ENCODE measurements around the gene SCAPER.

The SCAPER gene

DNA sequence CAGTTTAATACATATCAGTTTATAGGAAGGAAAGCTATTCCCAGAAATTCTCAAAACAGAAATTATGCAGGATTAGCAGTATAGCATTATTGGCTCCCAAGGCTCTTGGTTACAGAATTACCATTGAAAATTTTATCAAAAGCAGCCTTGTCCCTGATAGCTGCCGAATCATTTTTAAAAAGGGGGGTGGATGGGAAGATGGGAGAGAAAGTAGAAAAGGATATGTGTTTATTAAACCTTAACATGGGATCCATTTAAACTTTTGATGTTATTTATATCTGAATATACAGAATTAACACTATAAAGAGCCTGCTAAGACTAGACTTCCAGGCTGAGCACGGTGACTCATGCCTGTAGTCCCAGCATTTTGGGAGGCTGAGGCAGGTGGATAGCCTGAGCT is 37.2 kb upstream of the SCAPER start:
- ChIA-PET POLR2A (interaction anchor here (0.7 to 4.1 kb wide), 2 partner anchors 11 to 29 kb away, joined by 3 to 20 read pairs; partner anchors contain the start of gene RCN2), CTCF (interaction anchor here (1.0 kb wide), 1 partner anchor 31 kb away, joined by 6 read pairs; no protein-coding TSS in a partner anchor)
- no peak for TF ChIP-seq FOXM1 (IDR thresholded peaks at IDR 0.05; ENCODE audit: borderline replicate concordance)
- no peak for TF ChIP-seq ZNF384 (IDR thresholded peaks at IDR 0.05)
- no peak for TF ChIP-seq TARDBP (IDR thresholded peaks at IDR 0.05)
- DNase-seq (ENCODE audit: extremely low spot score), result no peak

DNA sequence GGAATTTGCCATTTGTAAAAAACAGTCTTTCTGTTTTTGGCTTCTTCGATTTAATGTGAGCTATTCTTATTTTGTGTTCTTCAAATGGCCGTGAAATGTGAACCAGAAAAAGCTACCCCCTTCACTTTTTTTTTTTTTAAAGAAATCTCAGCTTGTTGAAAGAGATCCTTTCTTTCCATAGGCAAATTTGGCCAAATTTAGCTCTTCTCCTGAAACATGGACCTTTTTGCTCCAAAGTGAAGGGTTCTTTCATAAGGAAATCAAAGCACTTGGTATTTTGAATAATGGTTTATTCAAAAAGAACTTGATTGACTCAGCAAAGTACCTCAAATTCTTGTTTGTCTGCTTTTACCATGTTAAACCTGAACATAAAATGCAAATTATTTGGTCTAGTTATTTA is 36.5 kb upstream of the SCAPER start:
- no peak for DNase-seq (ENCODE audit: extremely low spot score)
- ChIA-PET POLR2A (interaction anchor here (0.7 to 4.1 kb wide), 2 partner anchors 11 to 29 kb away, joined by 3 to 20 read pairs; partner anchors contain the start of gene RCN2), CTCF (interaction anchor here (0.6 to 1.5 kb wide), 6 partner anchors 9 to 602 kb away, joined by 3 to 6 read pairs (median 4); no protein-coding TSS in a partner anchor)
- TF ChIP-seq CTBP1 (IDR thresholded peaks at IDR 0.05; ENCODE audit: borderline replicate concordance) (no peak), SUZ12 (IDR thresholded peaks at IDR 0.05) (no peak), ARNT (IDR thresholded peaks at IDR 0.05) (no peak), LEF1 (IDR thresholded peaks at IDR 0.05; ENCODE audit: borderline replicate concordance) (no peak), HDGF (IDR thresholded peaks at IDR 0.05; ENCODE audit: borderline replicate concordance) (no peak), BHLHE40 (IDR thresholded peaks at IDR 0.05; ENCODE audit: borderline replicate concordance) (no peak), ELF4 (IDR thresholded peaks at IDR 0.05) (no peak), FOXM1 (IDR thresholded peaks at IDR 0.05; ENCODE audit: borderline replicate concordance) (no peak), NFRKB (IDR thresholded peaks at IDR 0.05) (no peak), TARDBP (IDR thresholded peaks at IDR 0.05) (no peak), SP1 (IDR thresholded peaks at IDR 0.05) (no peak), L3MBTL2 (conservative IDR thresholded peaks at IDR 0.05) (no peak), FOXA1 (IDR thresholded peaks at IDR 0.05) (no peak), FOXK2 (IDR thresholded peaks at IDR 0.05) (no peak), ZNF384 (IDR thresholded peaks at IDR 0.05) (no peak)
- TF ChIP-seq, protein P1, sequence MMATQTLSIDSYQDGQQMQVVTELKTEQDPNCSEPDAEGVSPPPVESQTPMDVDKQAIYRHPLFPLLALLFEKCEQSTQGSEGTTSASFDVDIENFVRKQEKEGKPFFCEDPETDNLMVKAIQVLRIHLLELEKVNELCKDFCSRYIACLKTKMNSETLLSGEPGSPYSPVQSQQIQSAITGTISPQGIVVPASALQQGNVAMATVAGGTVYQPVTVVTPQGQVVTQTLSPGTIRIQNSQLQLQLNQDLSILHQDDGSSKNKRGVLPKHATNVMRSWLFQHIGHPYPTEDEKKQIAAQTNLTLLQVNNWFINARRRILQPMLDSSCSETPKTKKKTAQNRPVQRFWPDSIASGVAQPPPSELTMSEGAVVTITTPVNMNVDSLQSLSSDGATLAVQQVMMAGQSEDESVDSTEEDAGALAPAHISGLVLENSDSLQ (IDR thresholded peaks at IDR 0.05), result no peak

DNA sequence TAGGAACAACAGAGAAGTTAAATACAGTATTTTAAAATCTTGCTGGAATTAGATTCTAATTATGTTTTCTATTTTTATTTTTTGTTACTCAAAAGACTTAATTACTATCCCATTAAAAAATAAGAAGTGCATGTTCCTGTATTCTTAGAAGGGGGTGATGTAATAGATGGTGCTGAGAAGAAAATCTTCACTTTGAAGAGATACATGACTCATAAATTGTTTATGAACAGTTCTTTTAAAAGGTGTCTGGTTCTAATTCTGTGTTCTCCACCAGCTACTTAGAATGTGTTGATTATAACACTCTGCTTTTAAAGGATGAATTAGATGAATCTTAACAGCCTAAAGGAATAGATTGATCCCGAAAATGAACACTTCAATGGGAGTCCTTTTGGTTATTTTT is 34.6 kb upstream of the SCAPER start:
- DNase-seq (ENCODE audit: extremely low spot score), result no peak
- TF ChIP-seq FOXM1 (IDR thresholded peaks at IDR 0.05; ENCODE audit: borderline replicate concordance), result no peak
- TF ChIP-seq SUZ12 (IDR thresholded peaks at IDR 0.05), result no peak
- no peak for TF ChIP-seq LEF1 (IDR thresholded peaks at IDR 0.05; ENCODE audit: borderline replicate concordance)
- TF ChIP-seq BHLHE40 (IDR thresholded peaks at IDR 0.05; ENCODE audit: borderline replicate concordance), result no peak
- no peak for TF ChIP-seq FOXK2 (IDR thresholded peaks at IDR 0.05)
- ChIA-PET CTCF (interaction anchor here (0.6 to 0.8 kb wide), 2 partner anchors 11 to 31 kb away, joined by 3 read pairs; no protein-coding TSS in a partner anchor), POLR2A (interaction anchor here (0.7 kb wide), 1 partner anchor 9 kb away, joined by 4 read pairs; the partner anchor contains the start of gene RCN2)

DNA sequence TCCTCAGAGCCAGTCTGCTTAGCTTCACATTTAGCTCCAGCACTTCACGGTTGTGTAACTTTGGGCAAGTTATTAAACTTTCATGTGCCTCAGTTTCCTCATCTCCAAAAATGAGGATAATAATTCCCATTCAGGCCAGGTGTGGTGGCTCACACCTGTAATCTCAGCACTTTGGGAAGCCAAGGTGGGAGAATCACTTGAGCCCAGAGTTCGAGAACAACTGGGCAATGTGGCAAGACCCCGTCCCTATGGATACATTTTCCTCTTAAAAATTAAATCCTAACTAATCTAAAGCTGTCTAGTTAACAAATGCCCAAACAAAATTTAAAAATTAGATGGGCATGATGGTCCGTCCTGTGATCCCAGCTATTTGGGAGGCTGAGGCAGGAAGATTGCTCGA is 33.6 kb upstream of the SCAPER start:
- CTCF ChIA-PET, result no interaction called here
- TF ChIP-seq CTBP1 (IDR thresholded peaks at IDR 0.05; ENCODE audit: borderline replicate concordance) (no peak), L3MBTL2 (conservative IDR thresholded peaks at IDR 0.05) (no peak), FOXK2 (IDR thresholded peaks at IDR 0.05) (no peak), ELF4 (IDR thresholded peaks at IDR 0.05) (no peak), SUZ12 (IDR thresholded peaks at IDR 0.05) (no peak), HDGF (IDR thresholded peaks at IDR 0.05; ENCODE audit: borderline replicate concordance) (no peak)
- TF ChIP-seq, protein P1 (IDR thresholded peaks at IDR 0.05), result no peak
- DNase-seq (ENCODE audit: extremely low spot score), result no peak
- POLR2A ChIA-PET, result no interaction called here

DNA sequence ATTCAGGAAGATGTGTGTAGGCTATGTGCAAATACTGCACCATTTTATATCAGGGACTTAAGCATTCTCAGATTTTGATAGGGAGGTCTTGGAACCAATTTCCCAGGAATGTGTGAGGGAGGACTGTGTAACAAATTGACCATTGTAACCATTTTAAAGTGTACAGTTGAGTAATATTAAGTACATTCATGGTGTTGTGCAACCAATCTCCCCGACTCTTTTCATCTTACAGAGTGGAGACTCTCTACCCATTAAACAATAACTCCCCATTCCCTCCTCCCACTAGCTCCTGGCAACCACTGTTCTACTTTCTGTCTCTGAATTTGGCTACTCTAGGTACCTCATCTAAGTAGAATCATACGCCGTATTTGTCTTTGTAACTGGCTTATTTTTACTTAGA is 31.5 kb upstream of the SCAPER start:
- POLR2A ChIA-PET, result no interaction called here
- DNase-seq (ENCODE audit: extremely low spot score), result no peak
- TF ChIP-seq ELF4 (IDR thresholded peaks at IDR 0.05) (no peak), FOXM1 (IDR thresholded peaks at IDR 0.05; ENCODE audit: borderline replicate concordance) (no peak), FOXA1 (IDR thresholded peaks at IDR 0.05) (no peak), FOXK2 (IDR thresholded peaks at IDR 0.05) (no peak), BHLHE40 (IDR thresholded peaks at IDR 0.05; ENCODE audit: borderline replicate concordance) (no peak), SP1 (IDR thresholded peaks at IDR 0.05) (no peak), ARNT (IDR thresholded peaks at IDR 0.05) (no peak), HDGF (IDR thresholded peaks at IDR 0.05; ENCODE audit: borderline replicate concordance) (no peak), ZNF384 (IDR thresholded peaks at IDR 0.05) (no peak), SUZ12 (IDR thresholded peaks at IDR 0.05) (no peak), NFRKB (IDR thresholded peaks at IDR 0.05) (no peak), CTBP1 (IDR thresholded peaks at IDR 0.05; ENCODE audit: borderline replicate concordance) (no peak), L3MBTL2 (conservative IDR thresholded peaks at IDR 0.05) (no peak), LEF1 (IDR thresholded peaks at IDR 0.05; ENCODE audit: borderline replicate concordance) (no peak), TARDBP (IDR thresholded peaks at IDR 0.05) (no peak)
- TF ChIP-seq, protein P1 (IDR thresholded peaks at IDR 0.05), result no peak
- CTCF ChIA-PET, result no interaction called here

DNA sequence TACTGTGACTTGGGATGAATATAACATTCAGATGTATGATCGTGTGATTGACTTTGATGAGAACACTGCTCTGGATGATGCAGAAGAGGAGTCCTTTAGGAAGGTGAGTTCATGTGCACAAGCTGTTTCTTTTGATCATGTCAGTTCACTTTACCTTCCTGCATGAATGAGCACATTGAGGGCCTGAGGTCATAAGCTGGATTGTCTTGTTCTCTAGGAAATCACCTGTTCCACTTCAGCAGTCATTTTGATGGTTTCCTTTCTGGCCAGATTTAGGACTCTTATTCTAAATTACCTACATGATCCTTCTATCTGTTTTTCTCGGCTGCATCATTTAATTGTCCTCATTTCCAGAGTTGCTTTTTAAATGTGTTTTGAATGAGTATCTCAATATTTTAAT is 30.5 kb upstream of the SCAPER start:
- no peak for TF ChIP-seq SP1 (IDR thresholded peaks at IDR 0.05)
- TF ChIP-seq ELF4 (IDR thresholded peaks at IDR 0.05), result no peak
- TF ChIP-seq, protein P1 (IDR thresholded peaks at IDR 0.05), result no peak
- no peak for TF ChIP-seq BHLHE40 (IDR thresholded peaks at IDR 0.05; ENCODE audit: borderline replicate concordance)
- TF ChIP-seq SUZ12 (IDR thresholded peaks at IDR 0.05), result no peak
- no peak for TF ChIP-seq ARNT (IDR thresholded peaks at IDR 0.05)
- TF ChIP-seq FOXM1 (IDR thresholded peaks at IDR 0.05; ENCODE audit: borderline replicate concordance), result no peak
- no peak for TF ChIP-seq L3MBTL2 (conservative IDR thresholded peaks at IDR 0.05)
- TF ChIP-seq FOXK2 (IDR thresholded peaks at IDR 0.05), result no peak
- no peak for TF ChIP-seq FOXA1 (IDR thresholded peaks at IDR 0.05)
- no peak for TF ChIP-seq LEF1 (IDR thresholded peaks at IDR 0.05; ENCODE audit: borderline replicate concordance)
- TF ChIP-seq NFRKB (IDR thresholded peaks at IDR 0.05), result no peak
- no peak for TF ChIP-seq TARDBP (IDR thresholded peaks at IDR 0.05)
- TF ChIP-seq ZNF384 (IDR thresholded peaks at IDR 0.05), result no peak
- TF ChIP-seq CTBP1 (IDR thresholded peaks at IDR 0.05; ENCODE audit: borderline replicate concordance), result no peak
- no peak for TF ChIP-seq HDGF (IDR thresholded peaks at IDR 0.05; ENCODE audit: borderline replicate concordance)
- DNase-seq (ENCODE audit: extremely low spot score), result no peak
- POLR2A ChIA-PET, result interaction anchor here (1.0 kb wide), 1 partner anchor 30 kb away, joined by 4 read pairs; the partner anchor contains the start of gene SCAPER
- CTCF ChIA-PET, result no interaction called here

All from HEK293T (cell line).